Measurements from ENCODE around the gene GSN.

GSN gene

GRCh38 chr9:121353241-121354061, 85.5 kb downstream of the GSN start:
- DNase-seq = no peak

DNA sequence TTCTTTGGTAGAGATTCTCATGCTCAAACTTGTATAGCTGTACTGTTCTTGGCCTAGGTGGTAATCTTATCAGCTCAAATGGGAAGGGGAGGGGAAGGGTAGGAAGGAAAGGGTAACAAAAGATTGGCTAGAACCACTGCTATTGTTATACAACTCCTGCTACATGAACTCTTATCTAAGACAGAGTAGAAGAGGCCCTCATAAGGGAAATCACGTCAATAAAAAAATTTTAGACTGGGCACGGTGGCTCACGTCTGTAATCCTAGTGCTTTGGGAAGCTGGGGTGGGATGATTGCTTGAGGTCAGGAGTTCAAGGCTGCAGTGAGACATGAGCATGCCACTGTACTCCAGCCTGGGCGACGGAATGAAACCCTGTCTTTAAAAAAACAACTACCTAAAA, 86.2 kb downstream of the GSN start:
- no peak for DNase-seq

DNA sequence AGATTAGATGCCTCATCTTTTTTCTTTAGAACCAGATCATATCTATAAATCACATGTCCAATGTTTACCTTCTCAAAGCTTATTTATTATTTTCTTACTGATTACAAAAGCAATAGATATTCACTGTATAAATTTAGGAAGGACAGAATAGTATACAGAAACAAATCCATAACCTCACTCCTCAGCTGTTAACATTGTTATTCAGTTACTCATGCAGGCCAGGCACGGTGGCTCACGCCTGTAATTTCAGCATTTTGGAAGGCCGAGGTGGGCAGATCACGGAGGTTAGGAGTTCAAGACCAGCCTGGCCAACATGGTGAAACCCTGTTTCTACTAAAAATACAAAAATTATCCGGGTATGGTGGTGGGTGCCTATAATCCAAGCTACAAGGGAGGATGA, 86.8 kb downstream of the GSN start:
- DNase-seq = no peak

GRCh38 chr9:121357011-121357410, 89.0 kb downstream of the GSN start:
- no peak for DNase-seq

- no peak for DNase-seq
These were observed 90.8 kb downstream of the GSN start for GRCh38 chr9:121358751-121359150.

DNA sequence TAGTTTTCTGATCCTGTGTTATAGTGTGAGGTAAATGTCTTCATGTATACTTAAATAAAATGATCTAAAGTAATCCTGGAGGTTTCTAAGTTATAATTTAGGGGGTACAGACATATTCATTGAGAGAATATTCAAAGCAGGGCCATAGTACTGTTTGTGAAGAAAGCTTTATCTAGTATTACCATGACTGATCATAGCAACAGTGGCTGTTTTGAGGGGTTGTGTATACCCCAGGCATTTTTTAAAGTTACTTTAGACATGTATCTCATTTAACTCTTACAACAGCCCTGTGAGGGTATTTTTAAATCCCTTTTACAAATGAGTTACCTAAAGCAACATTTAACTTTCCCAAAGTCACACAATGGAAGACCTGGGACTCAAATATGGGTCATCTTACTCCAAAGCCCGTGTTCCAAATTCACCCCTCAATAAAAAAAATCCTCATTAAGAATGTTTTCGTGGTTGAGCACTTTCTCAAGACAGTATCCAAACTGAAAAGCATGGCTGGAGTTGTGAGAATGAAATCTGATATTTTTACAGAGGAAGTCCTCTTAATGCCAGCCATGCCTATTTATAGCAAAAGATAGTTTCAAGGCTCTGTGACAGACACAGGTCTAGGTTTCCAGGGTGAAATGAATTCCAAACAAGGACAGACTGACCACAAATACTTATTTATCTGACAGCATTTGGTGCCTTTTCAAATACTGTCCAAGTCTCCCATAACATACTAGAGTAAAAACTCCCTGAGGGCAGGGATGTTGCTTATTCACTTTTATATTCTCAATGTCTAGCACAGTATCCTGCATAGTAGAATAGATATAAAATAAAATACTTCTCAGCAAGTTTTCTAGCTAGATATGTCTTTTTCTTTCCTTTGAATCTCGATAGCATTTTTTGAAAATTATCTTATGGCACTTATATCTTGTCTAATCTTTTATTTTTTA, 91.7 kb downstream of the GSN start:
- peak; percentile 77 for DNase-seq

DNA sequence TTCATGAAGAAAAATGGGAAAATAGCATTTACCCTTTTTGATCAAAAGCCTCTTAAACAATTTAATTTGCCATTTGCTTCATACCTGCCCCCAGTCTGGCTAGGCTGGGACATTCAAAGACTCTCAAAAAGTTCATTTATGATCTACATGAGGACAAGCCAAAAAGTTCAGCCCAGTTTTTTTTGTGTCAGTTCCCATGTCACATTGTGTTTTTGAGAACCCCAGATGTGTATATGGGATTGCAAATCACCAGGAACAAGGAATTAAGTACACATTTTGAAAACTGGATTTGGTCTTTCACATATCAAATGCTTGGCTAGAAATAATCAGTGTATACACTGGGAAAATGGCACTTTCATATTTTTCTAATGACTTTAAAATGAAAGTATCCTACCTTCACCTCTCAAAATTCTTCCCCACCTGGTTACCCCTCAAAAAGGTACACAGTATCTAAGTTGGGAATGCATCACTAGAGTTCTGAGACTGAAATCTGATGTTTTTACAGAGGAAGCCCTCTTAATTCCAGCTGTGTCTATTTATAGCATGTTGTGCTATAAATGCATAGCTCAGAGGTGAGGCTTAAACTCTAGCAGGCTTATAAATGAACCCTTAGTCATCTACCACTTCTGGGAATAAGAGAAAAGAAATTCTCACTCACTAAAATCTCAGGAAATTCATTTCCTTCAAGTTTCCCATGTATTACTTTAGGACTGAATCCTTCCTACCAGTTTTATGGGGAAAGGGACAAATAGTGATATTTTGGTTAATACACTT, 92.8 kb downstream of the GSN start:
- DNase-seq = peak; percentile 92

DNA sequence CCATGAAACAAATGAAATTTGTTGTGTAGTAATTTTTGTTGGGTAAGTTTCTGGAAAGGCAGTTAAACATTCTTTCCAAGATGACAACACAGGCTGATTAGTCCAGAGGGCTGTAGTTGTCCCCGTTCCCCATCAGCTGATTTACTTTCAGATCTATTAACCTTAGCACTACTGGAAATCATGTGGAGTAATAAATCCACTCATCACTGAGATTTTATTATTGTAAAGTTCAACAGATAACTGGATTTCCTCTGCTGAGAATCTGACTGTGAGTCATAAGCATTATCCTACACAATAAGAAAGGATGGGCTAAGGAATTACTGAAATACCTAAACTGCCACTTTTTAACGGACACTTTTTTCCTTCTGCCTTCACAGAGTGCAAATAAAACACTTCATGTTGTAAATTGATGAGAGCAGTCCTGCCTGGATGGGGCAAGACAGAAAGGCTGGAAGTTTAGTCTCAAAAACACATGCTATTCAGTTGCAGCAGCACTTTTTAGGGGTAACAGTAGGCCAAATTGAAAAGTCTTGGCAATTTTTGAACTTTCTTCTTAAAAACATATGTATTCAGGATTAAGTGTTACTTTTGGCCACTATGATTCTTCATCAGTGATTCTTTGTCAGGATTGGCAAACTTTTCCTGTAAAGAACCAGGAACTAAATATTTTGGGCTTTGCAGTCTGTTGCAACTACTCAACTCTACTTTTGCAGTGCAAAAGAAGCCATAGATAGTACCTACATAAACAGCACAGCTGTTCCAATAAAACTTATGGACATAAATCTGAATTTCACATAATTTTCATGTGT, 95.1 kb downstream of the GSN start:
- DNase-seq = peak; percentile 85

DNA sequence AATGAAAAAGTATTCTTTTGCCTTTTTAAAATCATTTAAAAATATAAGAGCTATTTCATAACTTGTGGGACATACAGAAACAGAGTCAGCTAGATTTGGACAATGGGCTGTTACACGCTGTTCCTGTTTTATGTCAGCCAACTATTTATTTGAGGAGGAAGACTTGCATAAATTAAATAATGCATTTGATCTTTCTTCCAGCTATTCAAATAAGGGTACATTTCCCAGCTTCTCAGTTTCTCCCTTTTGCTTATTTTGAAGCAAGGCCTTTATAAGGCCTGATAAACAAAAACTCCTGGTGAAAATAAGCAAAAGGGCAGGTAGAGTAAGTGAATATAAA, 95.6 kb downstream of the GSN start:
- no peak for DNase-seq

GRCh38 chr9:121364077-121364476, 96.1 kb downstream of the GSN start:
- no peak for DNase-seq

DNA sequence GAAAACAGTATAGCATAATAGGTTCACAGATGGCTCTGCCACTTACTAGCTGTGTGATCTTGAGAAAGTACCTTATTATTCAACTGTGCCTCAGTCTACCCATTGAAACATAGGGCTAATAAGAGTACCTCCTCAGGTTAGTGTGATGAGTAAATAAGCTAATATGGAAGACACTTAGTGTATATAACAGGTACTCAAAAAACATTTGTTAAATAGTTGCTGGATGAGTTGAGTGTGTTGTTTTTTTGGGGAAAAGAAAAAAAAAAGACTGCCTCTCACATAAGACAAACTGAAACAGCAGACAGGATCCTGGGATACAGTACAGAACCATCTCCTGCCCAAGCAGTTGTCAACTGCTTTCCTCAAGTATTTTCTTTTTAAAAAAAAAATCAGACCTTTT, 96.9 kb downstream of the GSN start:
- no peak for DNase-seq

DNA sequence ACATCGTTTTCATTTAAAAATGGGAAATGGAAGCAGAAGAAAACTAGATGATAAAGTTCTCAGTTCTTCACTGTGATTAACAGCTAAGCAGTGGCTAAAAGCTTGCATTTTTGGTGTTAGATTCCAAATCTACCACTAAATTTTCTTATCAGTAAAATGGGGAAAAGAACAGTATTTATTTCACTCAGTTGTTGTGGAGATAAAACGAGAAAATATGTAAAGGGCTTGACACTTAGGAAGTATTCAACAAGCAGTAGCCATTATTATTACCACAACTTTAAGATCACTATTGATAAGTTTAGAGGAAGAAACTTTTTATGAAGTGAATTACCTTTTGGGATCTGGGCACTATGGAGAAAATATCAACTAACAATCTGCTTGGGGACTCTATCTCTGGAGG, 97.6 kb downstream of the GSN start:
- DNase-seq = no peak

GRCh38 chr9:121366611-121367192, 98.7 kb downstream of the GSN start:
- no peak for DNase-seq

DNA sequence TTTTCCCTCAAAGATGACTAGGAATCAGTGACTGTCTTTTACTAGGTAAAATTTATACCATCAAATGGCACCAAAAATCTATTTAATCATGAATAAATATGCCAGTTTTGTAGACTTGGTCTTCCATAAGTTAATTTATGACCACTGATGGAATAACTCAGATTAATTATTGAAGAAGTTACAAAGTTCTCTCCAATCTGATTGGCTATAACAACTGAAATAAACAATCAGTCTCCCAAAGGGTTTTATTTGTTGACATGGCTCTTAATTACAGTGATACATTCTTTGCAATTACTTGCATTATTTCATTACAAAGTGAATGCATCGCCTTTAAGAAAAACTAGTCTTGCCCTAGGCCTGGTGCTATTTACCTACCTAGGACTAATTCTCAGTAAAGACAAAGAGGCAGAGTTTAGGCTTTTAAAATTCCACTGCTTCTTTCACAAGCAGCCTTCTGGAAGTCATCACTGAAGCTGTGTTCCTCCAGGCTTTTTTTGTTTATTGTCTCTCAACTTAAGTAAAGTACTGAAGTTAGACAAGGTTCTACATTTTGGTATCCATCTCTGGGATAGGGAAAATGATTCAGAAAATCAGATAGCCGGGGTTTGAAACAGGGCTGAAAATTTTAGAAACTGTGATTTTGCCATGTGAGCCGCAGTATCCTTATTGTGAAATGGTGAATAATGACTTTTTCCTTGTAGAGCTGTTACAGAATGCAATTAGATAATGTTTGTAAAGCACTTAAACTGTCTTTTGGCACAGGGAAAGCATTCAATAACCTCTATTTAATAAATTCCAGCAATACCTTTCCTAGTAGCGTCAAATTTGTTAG, 99.6 kb downstream of the GSN start:
- DNase-seq = no peak

DNA sequence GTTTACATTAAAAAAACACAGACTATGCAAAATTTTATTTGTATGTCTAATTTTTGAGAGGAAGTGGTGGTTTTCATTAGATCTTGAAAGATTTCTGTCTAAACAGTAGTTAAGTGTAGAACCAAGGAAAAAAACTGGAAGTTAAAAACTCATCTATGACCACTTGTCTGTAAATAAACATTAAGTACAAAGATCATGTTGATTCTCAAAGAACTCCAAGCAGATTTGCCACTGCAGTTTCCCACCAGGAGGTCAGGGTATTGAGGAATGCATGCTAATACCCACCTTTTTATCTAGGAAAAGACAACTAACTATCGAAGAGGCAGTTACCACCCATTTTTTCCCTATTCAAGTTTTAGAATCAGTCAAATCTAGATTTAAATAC, 100.2 kb downstream of the GSN start:
- DNase-seq = no peak

DNA sequence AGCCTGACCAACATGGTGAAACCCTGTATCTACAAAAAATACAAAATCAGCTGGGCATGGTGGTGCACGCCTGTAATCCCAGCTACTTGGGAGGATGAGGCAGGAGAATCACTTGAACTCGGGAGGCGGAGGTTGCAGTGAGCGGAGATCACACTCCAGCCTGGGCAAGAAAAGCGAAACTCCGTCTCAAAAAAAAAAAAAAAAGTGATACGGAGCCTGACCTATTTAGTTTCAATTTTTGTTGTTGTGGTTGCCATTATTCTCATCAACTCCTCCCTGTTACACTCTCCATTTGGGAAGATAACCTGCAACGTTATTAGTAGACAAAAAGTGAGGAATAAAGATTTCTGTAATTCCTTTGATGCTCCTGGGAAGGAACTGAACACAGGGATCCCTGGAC, 100.8 kb downstream of the GSN start:
- no peak for DNase-seq

GRCh38 chr9:121369595-121370265, 101.8 kb downstream of the GSN start, which contains the start of gene STOM:
Gene STOM, minus strand, starts transcription at chr9:121370250. Its CDS starts 63 bp downstream, at chr9:121370187.
- DNase-seq = peak; percentile 84

- DNase-seq = no peak
These were observed 103.6 kb downstream of the GSN start for GRCh38 chr9:121371495-121372061.

GRCh38 chr9:121372239-121373010, 104.5 kb downstream of the GSN start:
- no peak for DNase-seq
